C1 segment of cervical spinal cord (tissue), 14 donors: ENCODE measurements around the gene XCL2.

Source experiments
- DNase-seq, 14 donors: peaks; one replicate each; lab custom pipeline; 2025; lab: John Stamatoyannopoulos, UW

Gene XCL2

DNA sequence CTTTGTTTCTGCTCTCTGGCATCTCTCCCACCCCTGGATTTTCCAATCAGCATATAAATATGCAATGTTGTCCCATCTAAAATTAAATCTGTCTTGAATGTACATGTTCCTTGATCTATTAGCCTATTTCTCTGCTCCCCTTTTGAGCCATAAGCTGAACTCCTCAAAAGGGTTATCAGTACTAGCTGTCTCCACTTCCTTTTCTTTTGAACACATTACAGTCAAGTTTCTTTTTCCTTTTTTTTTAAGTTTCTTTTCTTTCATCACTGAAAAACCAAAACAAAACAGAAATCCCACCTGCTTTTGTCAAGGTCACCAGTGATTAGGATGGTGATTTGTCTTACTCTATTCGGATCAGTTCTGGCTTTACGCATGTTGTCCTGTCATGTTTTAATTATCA is 29.3 kb downstream of the XCL2 start:
- DNase-seq: no peak

DNA sequence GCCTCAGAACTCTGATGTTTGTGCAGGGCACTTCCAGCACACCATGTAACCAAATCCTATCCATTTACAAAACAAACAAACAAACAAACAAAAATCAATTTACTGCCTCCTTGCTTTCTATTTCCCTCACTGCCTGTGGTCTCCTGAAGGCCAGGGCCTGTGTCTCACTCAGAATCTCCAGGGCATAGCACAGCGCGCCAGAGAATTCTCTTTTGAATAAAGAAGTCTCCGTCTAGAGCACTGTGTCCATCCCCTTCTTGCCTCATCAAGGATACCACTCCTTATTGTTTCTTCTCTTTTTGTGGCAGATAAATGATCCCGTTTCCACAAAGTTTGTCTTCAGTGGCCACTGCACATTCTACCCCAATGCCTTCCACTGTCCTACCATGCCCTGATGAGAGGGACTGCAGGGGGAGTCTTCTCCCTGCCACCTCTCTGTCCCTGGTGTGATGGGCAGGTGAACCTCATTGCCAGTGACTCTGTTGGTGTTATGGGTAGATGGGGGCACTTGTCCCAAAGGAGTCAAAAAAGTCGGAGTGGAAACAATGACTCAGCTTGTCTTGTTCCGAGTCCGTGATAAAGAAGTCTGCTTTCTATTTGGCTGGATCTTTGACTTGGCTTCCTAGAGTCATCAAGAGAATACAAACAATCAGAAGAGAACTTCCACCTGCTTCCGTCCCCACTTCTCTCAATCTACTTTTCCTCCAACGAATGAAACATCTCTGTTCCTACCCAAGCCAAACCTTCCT is 30.0 kb downstream of the XCL2 start:
- DNase-seq: no peak

DNA sequence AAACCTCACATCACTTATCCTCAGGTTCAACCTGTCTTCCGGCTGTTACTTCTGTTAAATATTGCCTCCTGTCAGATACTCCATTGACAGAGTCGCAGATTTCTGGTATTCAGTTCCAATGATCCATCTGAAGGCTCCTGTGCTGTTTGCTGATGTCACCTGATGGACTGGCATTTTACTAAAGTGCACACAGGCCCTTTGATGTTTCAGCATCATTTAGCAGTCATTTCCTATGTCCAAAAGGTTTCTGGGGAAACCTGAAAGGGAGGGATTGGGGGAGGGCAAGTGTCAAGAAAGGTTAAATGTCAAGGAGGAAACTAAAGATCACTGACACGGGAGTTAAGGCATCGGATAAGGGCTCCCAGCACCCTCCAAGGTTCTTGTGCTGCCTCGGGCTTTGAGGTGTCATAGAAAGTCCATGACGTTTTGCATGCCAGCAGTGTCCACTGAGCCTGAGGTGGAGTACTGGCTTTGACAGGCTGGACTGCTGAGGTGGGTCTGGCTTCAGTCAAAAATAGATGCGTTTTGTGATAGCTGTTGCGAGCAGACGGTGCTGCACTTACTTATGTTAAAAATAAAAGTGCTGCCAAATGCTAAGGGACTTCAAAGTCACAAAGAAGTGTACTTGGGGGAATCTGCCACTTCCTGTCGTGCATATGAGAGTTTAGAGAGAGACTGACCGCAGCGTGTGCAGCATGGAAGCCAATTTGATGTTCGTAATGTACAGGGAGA is 30.8 kb downstream of the XCL2 start:
- no peak for DNase-seq

DNA sequence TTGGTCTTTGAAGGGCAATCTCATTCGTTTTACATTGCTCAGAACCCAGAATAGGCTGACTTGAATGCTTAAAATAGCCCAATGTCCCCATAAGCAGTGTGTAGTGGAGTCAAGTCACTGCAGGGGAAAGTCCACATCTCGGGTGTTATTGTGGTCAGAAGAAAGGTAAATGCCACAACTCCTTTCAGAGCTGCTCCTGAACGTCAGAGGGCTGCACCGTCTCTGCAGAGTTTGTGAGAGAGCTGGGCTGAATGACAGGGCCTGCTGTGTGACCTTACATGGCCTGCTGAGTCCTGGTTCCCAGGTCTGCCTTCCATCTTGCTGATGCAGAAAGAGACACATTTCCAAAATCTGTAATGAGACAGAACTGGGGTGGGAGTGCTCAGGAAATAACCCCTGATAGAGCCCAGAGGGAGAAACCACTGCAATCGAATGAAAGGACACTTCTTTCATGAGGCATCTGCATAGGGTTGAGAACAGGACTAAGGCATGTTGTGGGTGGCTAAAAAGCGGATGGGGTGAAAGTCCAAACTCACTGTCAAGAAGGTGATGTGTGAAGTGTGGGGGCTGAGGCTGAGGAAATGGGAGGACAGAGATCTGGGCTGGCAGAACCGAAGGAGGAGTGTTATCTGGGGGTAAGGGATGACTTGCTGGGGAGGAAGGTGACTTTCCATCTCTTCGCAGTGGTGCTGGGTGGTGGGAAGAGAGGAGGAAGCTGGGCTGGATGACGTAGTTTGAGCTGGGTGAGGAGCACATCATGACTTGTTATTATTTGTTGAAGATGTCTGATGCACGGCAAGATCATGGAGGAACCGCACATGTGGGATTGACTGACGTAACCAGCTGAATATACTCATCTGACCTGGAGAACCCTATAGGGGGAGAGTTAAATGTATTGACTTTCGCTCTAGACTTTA is 33.7 kb downstream of the XCL2 start:
- DNase-seq: no peak

DNA sequence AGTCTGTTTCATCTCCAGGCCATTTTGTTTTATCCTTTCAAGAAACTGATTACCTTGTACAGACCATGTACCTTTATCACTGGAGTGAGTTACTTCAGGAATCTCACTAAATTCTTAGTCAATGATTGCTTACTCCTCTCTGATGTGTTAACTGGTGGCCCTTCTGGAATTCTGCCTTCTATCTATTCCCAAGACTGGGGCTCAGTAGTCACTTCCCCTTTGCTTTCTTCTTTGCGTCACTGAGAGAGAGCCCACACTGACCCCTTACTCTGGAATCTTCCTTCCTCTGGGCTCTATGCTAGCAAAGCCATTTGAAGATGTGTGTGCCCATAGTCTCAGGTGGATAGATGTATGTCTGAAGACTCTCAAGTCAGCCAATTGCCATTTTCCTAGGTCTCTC is 34.6 kb downstream of the XCL2 start:
- no peak for DNase-seq

DNA sequence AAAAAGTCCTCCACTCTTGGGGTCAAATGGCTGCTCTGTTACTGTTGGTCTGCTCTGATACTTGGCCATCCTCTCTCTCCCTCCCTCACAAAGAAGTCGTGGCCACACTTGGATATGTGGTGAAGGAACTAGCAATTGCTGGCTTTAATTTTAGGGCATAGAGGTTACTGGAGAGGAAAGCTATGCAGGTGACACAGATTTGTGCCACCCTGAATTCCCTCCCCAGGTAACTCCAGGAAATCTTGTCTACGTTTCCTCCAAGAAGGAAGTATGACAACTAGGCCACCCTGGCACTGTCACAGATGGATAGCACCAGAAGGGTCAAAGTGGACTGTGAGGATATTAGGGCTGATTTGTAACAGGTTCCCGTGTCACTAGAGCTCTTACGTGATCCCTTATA is 36.0 kb downstream of the XCL2 start:
- DNase-seq: no peak

DNA sequence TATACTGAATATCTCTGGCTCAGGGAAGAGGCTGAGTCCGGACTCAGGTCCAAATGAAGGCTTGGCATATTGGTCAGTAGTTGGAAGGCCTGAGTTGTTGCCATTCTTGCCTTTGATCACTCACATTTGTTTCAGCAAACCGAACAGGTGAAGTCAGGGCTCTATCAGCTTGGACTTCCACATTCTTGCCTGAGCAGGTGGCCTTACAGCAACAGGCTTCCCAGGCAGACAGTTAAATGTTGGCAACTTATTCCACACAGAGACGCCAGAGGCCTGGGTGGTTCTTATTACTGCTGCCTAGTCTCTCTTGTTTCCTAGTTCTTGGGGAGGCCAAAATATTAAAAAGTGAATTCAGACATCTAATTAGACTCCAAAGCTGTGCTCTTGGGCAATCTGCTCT is 36.6 kb downstream of the XCL2 start:
- no peak for DNase-seq

DNA sequence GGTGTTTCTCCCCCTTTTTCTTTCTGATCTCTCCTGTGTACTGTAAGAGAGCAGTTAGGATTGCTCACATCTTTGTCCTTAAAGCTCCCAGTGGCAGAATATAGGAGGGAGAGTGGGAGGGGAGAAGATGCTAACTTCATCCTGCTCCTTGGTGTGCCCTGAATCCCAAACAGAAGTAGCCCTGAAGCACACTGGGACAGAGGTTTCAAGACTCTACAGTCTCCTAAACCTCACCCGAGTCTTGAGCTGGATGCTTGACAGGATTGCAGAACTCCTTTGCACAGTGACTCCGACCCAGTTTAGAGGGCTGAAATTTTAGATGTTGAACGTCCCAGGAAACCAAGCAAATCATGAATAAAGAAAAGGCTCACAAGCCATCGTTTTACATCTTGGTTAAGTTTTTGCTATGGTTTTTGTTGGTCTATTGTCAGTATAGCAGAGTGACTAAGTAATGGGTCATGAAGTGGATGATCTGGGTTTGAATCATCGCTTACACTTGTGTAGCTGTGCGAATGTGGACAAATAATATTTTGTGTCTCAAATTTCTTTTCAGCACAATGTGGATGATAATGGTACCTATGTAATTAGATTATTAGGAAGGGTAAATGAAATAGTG is 37.5 kb downstream of the XCL2 start:
- no peak for DNase-seq

DNA sequence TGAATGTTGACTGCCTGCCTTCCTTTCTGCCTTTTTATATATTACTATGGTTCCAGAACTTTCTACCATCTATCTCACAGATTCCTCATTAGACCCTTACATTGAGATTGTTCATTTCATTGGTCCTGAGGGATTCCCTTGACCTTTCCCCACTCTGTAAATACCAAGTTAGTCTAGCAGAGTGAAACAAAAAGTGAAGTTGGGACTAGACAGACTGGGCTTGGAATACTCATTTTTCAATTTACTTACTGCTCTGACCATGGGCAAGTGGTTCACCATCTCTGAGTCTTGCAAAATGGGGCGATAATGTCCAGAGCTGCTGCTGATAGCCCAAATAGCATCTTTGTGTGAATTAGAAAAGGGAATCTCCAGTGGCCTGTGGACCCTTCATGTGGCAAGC is 38.8 kb downstream of the XCL2 start:
- DNase-seq: no peak

DNA sequence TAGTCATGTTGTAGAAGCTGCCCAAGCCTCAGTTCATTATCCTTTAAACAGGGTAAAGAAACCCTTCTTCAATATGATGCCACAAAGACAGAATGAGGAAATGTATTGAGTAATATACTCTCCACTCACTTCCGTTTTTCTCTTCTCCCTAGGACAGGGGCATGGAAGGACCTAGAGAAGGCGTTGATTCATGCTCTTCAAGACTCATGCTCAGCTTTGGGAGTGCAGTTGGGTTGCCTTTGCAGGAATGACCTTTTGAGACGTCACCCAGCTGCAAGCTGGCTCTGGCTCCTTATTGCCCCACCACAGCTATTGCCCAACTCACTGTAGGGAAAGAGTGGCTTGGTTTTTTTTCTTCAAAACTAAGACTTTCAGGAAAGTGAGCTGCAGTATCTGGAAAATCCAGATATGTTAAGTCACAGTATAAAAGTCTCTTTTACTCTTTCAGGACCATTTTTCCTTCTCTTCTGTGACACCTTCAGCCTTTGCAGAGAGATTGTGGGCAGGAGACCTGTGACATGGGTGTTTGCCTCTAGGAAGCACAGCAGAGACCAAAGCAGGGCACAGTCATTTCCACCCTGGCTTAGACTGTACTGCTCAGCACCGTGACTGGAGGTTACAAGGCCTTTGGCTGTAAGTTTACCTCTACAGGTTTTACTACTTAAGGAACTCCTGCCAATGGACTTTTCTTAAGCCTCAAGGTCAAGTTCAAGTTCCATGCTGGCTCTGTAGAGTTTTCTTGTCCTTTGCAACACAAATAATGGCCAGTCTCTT is 39.5 kb downstream of the XCL2 start:
- DNase-seq: peak in 2 of 14 donors; percentile 2 to 31

DNA sequence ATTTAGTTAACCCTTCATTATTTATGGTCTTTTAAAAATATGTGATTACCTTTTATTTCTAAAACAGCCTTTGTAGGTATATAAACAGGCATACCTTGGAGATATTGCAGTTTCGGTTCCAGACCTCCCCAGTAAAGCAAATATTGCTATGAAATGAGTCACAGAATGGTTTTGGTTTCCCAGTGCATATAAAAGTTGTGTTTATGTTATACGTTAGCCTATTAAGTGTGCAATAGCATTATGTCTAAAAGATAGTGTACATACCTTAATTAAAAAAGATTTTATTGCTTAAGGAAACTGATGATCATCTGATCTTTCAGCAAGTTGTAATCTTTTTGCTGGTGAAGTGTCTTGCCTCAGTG is 44.1 kb downstream of the XCL2 start:
- no peak for DNase-seq

DNA sequence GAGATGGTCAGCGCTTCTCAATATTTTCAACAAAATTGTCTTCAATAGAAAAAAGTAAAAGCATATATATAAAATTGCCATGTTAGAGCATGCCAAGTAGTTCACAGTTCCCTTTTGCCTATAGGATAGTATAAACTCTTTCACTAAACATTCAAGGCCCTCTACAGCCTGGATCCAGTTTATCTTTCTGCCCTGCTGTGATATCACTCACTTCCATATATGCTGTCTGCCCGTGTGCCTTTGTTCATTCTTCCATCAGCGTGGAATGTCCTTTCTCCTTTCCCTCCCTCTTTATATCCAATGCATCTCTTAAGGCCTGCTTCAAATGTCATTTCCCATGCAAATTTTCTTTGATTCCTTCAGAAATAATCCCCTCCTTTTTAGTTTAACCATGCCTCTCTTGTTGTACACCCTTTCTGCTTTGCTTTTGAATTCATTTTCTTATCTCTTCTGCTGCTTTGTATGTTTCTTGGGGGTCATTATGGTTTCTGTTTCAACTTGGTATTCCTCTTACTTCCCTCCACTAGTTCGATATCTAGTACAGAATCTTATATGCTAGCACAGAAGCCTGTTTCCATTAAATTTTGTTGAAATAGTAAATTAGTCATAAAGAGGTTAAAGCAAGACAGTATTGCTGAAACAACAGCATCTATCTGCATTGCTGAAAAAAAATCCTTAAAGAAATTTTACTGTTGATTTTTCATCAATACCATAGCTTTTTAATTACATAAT is 44.7 kb downstream of the XCL2 start:
- no peak for DNase-seq

DNA sequence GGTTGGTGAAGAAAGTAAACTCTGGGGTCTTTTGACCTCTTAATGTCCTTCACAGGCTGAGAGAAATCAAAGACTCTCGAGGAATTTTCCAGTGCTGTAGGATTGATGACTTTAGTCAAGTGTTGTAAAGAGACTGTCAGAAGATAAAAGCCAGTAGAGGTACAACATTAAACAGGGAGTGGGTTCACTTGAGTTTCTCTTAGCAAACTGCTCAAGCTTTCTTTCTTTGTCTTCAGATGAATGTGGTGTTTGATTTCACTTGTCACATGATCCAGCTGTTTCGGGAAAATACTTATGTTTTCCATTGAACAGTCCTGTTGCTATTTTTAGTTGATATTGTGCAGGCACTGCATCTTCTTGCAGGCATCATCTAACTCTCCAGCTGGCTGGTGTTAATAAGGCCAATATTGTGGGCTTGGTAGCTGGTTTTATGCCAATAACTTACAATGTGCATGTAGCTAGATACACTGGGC is 45.6 kb downstream of the XCL2 start:
- DNase-seq: no peak

DNA sequence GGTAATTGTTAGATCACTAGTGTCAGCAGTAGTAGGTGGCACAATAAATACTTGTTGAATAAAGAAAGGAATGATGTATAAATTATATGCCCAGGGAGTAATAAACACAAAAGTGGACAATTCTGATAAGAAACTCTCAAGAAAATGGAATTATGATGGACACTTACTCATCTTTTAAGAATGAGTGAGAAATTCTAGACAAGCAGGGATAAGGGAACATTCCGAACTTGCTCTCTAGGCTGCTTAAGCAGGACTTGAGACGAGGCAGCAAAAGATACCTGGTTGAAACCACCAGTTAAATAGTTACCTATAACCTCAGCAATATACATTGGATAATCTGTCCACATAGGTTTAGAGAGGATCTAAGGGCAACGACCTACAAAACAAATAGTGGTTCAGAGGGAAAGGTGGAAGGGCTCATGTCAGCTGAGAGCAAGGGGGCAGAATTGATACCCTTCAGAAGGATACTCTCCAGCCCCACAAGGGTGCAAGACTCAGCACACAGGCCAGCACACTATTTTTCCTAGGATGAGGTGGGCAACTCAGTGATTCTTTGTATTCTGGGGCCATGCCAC is 46.3 kb downstream of the XCL2 start:
- no peak for DNase-seq

DNA sequence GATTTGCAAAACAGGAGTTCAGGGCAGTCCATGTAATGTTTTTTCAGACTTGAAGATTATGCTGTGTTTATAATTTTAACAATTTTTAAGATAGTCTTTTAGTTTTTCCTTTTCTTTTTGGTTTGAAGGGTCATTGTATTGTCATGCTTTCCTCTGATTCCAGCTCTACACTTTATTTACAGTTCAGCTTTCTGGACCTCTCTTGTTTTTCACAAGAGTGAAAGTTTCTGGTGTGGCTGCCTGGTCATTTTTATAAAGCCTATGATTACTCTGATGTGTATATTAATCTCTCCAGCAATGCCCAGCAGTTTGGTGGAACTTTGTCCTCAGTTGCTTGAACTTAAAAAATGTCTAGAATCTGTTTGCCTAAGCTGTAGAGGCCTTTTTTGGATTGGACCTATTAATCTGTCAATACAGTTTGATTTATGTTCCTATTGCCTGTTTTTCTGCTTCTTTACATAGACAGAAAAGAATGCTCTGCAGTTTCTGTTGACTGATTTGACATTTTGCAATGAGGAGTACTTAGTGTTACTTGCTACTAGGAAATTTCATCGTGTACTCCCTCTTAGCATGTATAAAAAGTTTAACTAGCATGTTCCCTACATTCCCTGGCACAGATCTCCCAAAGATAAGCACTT is 52.2 kb downstream of the XCL2 start:
- no peak for DNase-seq
